Mesenchymal stem cell (in vitro differentiated cells and primary cell): Measurements from ENCODE around the gene KIRREL3.
A peak's percentile ranks its signal among the peaks of the same experiment; 100 is the strongest.

Source experiments
- DNase-seq: peaks from one replicate; pipeline ENCODE4 v3.0.0-alpha.2; 2013
- H2AFZ ChIP-seq: one replicate; pipeline ENCODE4 v1.6.1; 2013; ENCODE audit warnings: low read depth, mild to moderate bottlenecking, control low read depth, inconsistent platforms, low read length, moderate library complexity
- H2AK5ac ChIP-seq: 2 replicates; pipeline ENCODE4 v1.6.1; 2013; ENCODE audit warnings: low read length, moderate library complexity, mild to moderate bottlenecking, inconsistent platforms; ENCODE audit not compliant: severe bottlenecking
- H2BK120ac ChIP-seq: one replicate; pipeline ENCODE4 v1.6.1; 2013; ENCODE audit warnings: low read depth, mild to moderate bottlenecking, inconsistent platforms, low read length, moderate library complexity
- H2BK12ac ChIP-seq, 2 experiments: one replicate each; pipeline ENCODE4 v1.6.1; 2013; ENCODE audit warnings: inconsistent platforms in 2 of 2, low read length in 2 of 2, mild to moderate bottlenecking in 2 of 2, moderate library complexity in 2 of 2, control low read depth in 1 of 2
- H2BK15ac ChIP-seq: one replicate; pipeline ENCODE4 v1.6.1; 2013; ENCODE audit warnings: mild to moderate bottlenecking, low read depth, inconsistent platforms; ENCODE audit not compliant: poor library complexity, severe bottlenecking
- H2BK5ac ChIP-seq: 2 replicates; pipeline ENCODE4 v1.6.1; 2013; ENCODE audit warnings: low read depth, mild to moderate bottlenecking, low read length, control low read depth, inconsistent platforms; ENCODE audit not compliant: poor library complexity, severe bottlenecking
- H3K14ac ChIP-seq, 2 experiments: one replicate each; pipeline ENCODE4 v1.6.1; 2013; ENCODE audit warnings: inconsistent platforms in 2 of 2, low read length in 2 of 2, control low read depth in 1 of 2, mild to moderate bottlenecking in 1 of 2, moderate library complexity in 1 of 2
- H3K18ac ChIP-seq, 2 experiments: one replicate each; pipeline ENCODE4 v1.6.1; 2013; ENCODE audit warnings: inconsistent platforms in 2 of 2, low read length in 2 of 2, control low read depth in 1 of 2, low read depth in 1 of 2, mild to moderate bottlenecking in 1 of 2
- H3K23ac ChIP-seq, 2 experiments: one replicate each; pipeline ENCODE4 v1.6.1; 2013; ENCODE audit warnings: inconsistent platforms in 2 of 2, low read length in 2 of 2, mild to moderate bottlenecking in 2 of 2, moderate library complexity in 2 of 2, control low read depth in 1 of 2
- H3K27ac ChIP-seq: 2 replicates; pipeline ENCODE4 v1.5.1; 2013; ENCODE audit warnings: mild to moderate bottlenecking, moderate library complexity, low read length, control low read depth, inconsistent platforms; ENCODE audit not compliant: poor library complexity, severe bottlenecking
- H3K27me3 ChIP-seq, 2 experiments: 2 replicates each; pipeline versions ENCODE4 v1.6.1 to v1.7.0; 2013; ENCODE audit warnings: low read length in 2 of 2, mild to moderate bottlenecking in 2 of 2, moderate library complexity in 2 of 2, control low read depth in 1 of 2, inconsistent platforms in 1 of 2; ENCODE audit not compliant: control insufficient read depth in 1 of 2, insufficient read depth in 1 of 2
- H3K36me3 ChIP-seq, 2 experiments: 2 replicates each; pipeline versions ENCODE4 v1.6.1 to v1.7.0; 2013; ENCODE audit warnings: low read length in 2 of 2, control low read depth in 1 of 2, inconsistent platforms in 1 of 2, low read depth in 1 of 2, mild to moderate bottlenecking in 1 of 2; ENCODE audit not compliant: insufficient read depth in 2 of 2, control insufficient read depth in 1 of 2
- H3K4ac ChIP-seq, 2 experiments: one replicate each; pipeline ENCODE4 v1.6.1; 2013; ENCODE audit warnings: inconsistent platforms in 2 of 2, low read length in 2 of 2, mild to moderate bottlenecking in 2 of 2, moderate library complexity in 2 of 2, control low read depth in 1 of 2, low read depth in 1 of 2
- H3K4me1 ChIP-seq: 2 replicates; pipeline ENCODE4 v1.6.1; 2013; ENCODE audit warnings: low read depth, low read length, control low read depth; ENCODE audit not compliant: control insufficient read depth, insufficient read depth
- H3K4me2 ChIP-seq: 2 replicates; pipeline ENCODE4 v1.6.1; 2013; ENCODE audit warnings: low read length, mild to moderate bottlenecking, inconsistent platforms; ENCODE audit not compliant: poor library complexity, severe bottlenecking
- H3K4me3 ChIP-seq, 2 experiments: 2 replicates each; pipeline versions ENCODE4 v1.5.1 to v1.7.0; 2013; ENCODE audit warnings: low read length in 2 of 2, mild to moderate bottlenecking in 2 of 2, control low read depth in 1 of 2, low read depth in 1 of 2; ENCODE audit not compliant: insufficient read depth in 1 of 2
- H3K79me1 ChIP-seq: replicated peaks from 2 replicates; pipeline ENCODE4 v1.6.1; 2013; ENCODE audit warnings: mild to moderate bottlenecking, control low read depth, low read length, inconsistent platforms; ENCODE audit not compliant: poor library complexity, severe bottlenecking
- H3K9ac ChIP-seq: 2 replicates; pipeline ENCODE4 v1.7.0; 2013; ENCODE audit warnings: mild to moderate bottlenecking, low read length, moderate library complexity
- H3K9me3 ChIP-seq: 2 replicates; pipeline ENCODE4 v1.7.0; 2013; ENCODE audit warnings: mild to moderate bottlenecking, low read length; ENCODE audit not compliant: control insufficient read depth
- H4K8ac ChIP-seq: one replicate; pipeline ENCODE4 v1.6.1; 2013; ENCODE audit warnings: inconsistent platforms, mild to moderate bottlenecking, low read length, moderate library complexity
- H4K91ac ChIP-seq: one replicate; pipeline ENCODE4 v1.6.1; 2013; ENCODE audit warnings: mild to moderate bottlenecking, low read length, inconsistent platforms
- WGBS: methylation state at CpG from one replicate; pipeline ENCODE4 v1.1.7; 2013; ENCODE audit warnings: mixed read lengths; 5-methylcytosine and 5-hydroxymethylcytosine counted together

KIRREL3 gene

DNA sequence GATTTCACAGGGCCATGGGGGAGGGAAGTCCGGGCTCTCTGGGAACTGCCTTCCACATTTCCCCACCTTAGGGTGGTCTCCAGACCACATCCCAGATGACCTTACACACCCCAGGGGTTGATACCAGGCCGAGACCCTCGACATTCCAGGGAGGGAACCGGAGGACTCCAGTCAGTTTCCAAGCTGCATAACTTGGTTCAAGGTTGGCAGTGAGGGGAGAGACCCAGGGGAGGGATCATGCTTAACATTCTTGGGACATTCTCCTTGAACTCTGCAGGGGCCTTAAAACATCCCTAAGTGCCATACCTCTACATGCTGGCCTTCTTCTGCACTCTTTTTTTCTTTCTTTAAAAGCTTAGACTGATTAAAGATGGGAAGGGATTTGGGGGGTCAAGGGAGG is 394.1 kb downstream of the KIRREL3 start:
- Histone ChIP-seq H3K79me1 (peaks cover 2% of the 10 kb centered on the region), H3K27ac (no peak overlapping the region), H3K4ac (no peak overlapping the region), H2BK15ac (no peak overlapping the region), H3K18ac (no peak overlapping the region), H4K8ac (no peak overlapping the region), H3K9ac (peak overlapping the region; percentile 75), H3K4me1 (peaks cover 6% of the 10 kb centered on the region), H3K36me3 (peaks cover 0 to 2% of the 10 kb centered on the region in 2 experiments), H3K4me3 (no peak overlapping the region), H3K4me2 (no peak overlapping the region), H2BK12ac (no peak overlapping the region), H2BK5ac (no peak overlapping the region), H2BK120ac (no peak overlapping the region), H4K91ac (no peak overlapping the region), H3K14ac (no peak overlapping the region), H2AFZ (no peak overlapping the region), H3K23ac (no peak overlapping the region), H3K27me3 (peaks cover 6 to 35% of the 10 kb centered on the region in 2 experiments), H3K9me3 (no peaks in the 10 kb centered on the region), H2AK5ac (no peak overlapping the region)
- DNase-seq = no peak
- WGBS = 61% methylated on average over 3 of the region's 4 CpGs

DNA sequence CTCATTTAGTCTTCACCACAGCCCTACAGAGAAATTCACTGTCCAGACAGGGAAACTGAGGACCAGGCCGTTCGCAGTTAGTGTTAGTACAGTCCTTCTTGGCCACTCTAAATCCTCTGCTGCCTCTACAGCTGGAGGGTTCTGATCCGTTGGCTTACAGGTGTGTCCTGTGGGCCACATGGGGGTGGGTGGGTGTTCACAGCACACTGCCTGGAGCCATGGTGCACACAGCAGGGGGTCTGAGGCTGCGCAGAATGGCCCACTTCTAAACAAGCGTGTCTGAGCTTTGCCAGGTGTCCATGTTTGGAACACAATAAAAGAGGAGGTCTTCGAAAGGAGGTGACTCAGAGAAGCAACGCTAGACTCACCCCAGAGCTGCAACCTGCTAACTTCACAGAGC is 396.1 kb downstream of the KIRREL3 start:
- Histone ChIP-seq H2AFZ (no peak overlapping the region), H2BK12ac (no peak overlapping the region), H3K4me1 (peaks cover 6% of the 10 kb centered on the region), H3K9ac (no peak overlapping the region), H3K27me3 (peaks cover 6 to 46% of the 10 kb centered on the region in 2 experiments), H2BK120ac (no peak overlapping the region), H3K27ac (no peak overlapping the region), H3K79me1 (peaks cover 2% of the 10 kb centered on the region), H2BK15ac (no peak overlapping the region), H3K4me3 (no peak overlapping the region), H3K4ac (no peak overlapping the region), H4K91ac (no peak overlapping the region), H2BK5ac (no peak overlapping the region), H3K23ac (no peak overlapping the region), H3K9me3 (no peaks in the 10 kb centered on the region), H3K4me2 (no peak overlapping the region), H2AK5ac (no peak overlapping the region), H3K14ac (no peak overlapping the region), H3K36me3 (peaks cover 0 to 2% of the 10 kb centered on the region in 2 experiments), H4K8ac (no peak overlapping the region), H3K18ac (no peak overlapping the region)
- no peak for DNase-seq
- WGBS = 80% methylated on average over 6 of the region's 7 CpGs

DNA sequence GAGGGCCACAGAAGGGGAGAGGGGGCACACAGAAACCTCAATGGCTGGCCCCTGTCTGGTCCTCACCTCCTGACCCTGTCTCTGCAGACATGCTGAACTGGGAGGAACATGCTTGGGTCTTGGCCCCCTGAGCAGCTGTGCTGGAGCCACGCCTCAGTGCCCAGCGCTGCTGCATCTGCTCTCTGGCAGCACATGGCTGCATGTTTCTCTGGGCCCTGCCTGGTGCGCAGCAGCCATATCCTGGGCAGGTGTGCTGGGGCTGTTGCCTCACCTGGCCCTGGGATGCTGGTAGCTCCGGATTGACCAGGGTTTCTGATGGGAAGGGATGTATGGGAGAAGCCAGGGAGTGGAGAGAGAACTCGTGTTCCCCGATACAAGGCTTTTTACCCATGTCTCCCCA is 397.1 kb downstream of the KIRREL3 start:
- no peak for DNase-seq
- Histone ChIP-seq H3K4ac (no peak overlapping the region), H3K9me3 (peaks cover 1% of the 10 kb centered on the region), H2BK12ac (no peak overlapping the region), H3K79me1 (peaks cover 2% of the 10 kb centered on the region), H3K18ac (no peak overlapping the region), H4K91ac (no peak overlapping the region), H2BK15ac (no peak overlapping the region), H3K14ac (no peak overlapping the region), H3K4me2 (no peak overlapping the region), H2AFZ (no peak overlapping the region), H2BK120ac (no peak overlapping the region), H2BK5ac (no peak overlapping the region), H3K4me1 (peaks cover 6% of the 10 kb centered on the region), H3K4me3 (no peak overlapping the region), H3K36me3 (peaks cover 0 to 2% of the 10 kb centered on the region in 2 experiments), H4K8ac (no peak overlapping the region), H3K27me3 (peaks cover 6 to 39% of the 10 kb centered on the region in 2 experiments), H3K23ac (no peak overlapping the region), H3K27ac (no peak overlapping the region), H3K9ac (no peak overlapping the region), H2AK5ac (no peak overlapping the region)
- WGBS = 86% methylated on average over 5 of the region's 6 CpGs

DNA sequence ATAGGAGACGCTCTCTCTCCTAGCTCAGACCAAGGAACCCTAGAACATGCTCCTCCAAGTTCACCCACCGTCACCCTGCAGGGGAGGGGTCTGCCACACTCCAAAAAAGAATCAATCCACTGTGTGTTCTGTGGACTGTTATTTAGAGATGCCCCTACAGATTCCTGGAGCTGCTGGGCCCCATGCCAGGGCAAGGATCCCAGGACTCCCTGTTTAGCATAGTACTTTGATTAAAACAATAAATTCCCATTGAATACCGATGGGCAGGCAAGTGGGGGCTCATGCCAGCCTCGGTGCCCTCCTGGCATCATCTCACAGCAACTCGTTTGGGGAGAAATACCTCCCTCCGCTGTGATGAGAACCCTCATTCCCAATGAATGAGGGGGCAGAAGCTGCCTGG is 397.6 kb downstream of the KIRREL3 start:
- Histone ChIP-seq H3K4me1 (peaks cover 6% of the 10 kb centered on the region), H3K4me3 (no peak overlapping the region), H2AK5ac (no peak overlapping the region), H3K27ac (no peak overlapping the region), H3K4me2 (no peak overlapping the region), H2AFZ (no peak overlapping the region), H3K4ac (no peak overlapping the region), H2BK5ac (no peak overlapping the region), H3K14ac (no peak overlapping the region), H4K8ac (no peak overlapping the region), H3K23ac (no peak overlapping the region), H2BK120ac (no peak overlapping the region), H3K79me1 (peaks cover 2% of the 10 kb centered on the region), H3K18ac (no peak overlapping the region), H3K36me3 (peaks cover 0 to 2% of the 10 kb centered on the region in 2 experiments), H3K9me3 (peaks cover 3% of the 10 kb centered on the region), H4K91ac (no peak overlapping the region), H3K27me3 (peaks cover 6 to 39% of the 10 kb centered on the region in 2 experiments), H2BK15ac (no peak overlapping the region), H2BK12ac (no peak overlapping the region), H3K9ac (no peak overlapping the region)
- 71% methylated on average over 6 of the region's 6 CpGs for WGBS
- no peak for DNase-seq
